Mucosa of descending colon (tissue), 3 donors: ENCODE measurements around the gene DERA. TPM values are rescaled to one million over a fixed set of nuclear protein-coding genes. Genes with fewer than 3 reads are reported as not detected.
A peak's percentile ranks its signal among the peaks of the same experiment; 100 is the strongest.

Experiments used
- ATAC-seq: fragments of 200-7000 bp; cut with Tn5 transposase; one replicate; pipeline ENCODE4 v1.9.1; 2020; ENCODE audit warnings: mild to moderate bottlenecking, moderate library complexity
- DNase-seq, 3 donors: peaks; one replicate each; pipeline ENCODE4 v3.0.0-alpha.2; 2020
- H3K36me3 ChIP-seq: fragments of 200-600 bp; one replicate; pipeline ENCODE4 v1.8.0; 2021; ENCODE audit warnings: low read depth, mild to moderate bottlenecking
- H3K4me1 ChIP-seq: fragments of 200-600 bp; one replicate; pipeline ENCODE4 v1.8.0; 2021; ENCODE audit warnings: low read depth, mild to moderate bottlenecking
- H3K4me3 ChIP-seq: fragments of 200-600 bp; one replicate; pipeline ENCODE4 v1.8.0; 2021; ENCODE audit warnings: mild to moderate bottlenecking
- H3K9me3 ChIP-seq: fragments of 200-600 bp; one replicate; pipeline ENCODE4 v1.8.0; 2021; ENCODE audit warnings: mild to moderate bottlenecking
- CTCF ChIP-seq: fragments of 200-600 bp; IDR thresholded peaks from one replicate; pipeline ENCODE4 v1.8.0; 2022; ENCODE audit warnings: antibody characterized with exemption, mild to moderate bottlenecking
- intact Hi-C, 2 donors: fragments of 100-400 bp; cut with DNase I in 1 of 2; cut with micrococcal nuclease in 1 of 2; formaldehyde crosslinking; loops; one replicate each; pipeline versions ENCODE4 v1.11.0 to v1.11.1; 2022; cut with DNase I, micrococcal nuclease
- total RNA-seq, 3 donors: library from RNA; stranded (reverse); fragmentation: NEBNext Ultra II Directional in 2 of 3; extraction: Animal tissue kit (Norgen Biotek cat#: 25700) in 2 of 3; gene quantifications; one replicate each; pipeline versions ENCODE4 v1.2.1 to v1.2.4, GENCODE V29; 2021 to 2023
- donor health status: DM: no; HTN: no; CAD: no; lungs with moderate emphysema.
- donor health status: DM: no; HTN: no; CAD: no.
- donor health status: DM: no; HTN: yes; CAD: no.

The DERA gene
- total RNA-seq, 3 donors from 2014 or later, result 53.1 to 77.3 (median 74.3) TPM

DNA sequence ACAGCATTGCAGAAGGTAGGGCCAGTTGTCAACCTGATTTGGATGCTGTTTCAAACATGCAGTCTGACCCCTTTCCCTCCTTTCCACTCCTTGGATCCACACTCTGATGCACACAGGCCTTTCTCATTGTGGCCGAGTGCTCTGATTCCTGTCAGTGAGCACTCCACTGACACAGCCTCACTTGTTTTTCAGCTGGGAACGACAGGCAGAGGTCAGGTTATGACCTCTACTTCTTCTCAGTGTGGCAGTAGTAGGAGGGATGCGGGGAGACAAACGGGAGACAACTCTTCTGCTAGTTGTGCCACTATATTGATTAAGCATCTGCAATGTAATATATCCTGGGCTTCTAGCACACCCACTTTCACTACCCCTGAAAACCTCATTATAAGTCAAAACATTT lies 61.8 kb downstream of the DERA start:
- TF ChIP-seq CTCF, result no peak
- ATAC-seq, result no peak

GRCh38 chr12:15977999-15978951 lies 67.1 kb downstream of the DERA start:
- ATAC-seq, result peak; percentile 68
- H3K4me1 ChIP-seq, result peaks cover 14% of the 10 kb centered on the region
- H3K4me3 ChIP-seq, result no peak overlapping the region
- H3K9me3 ChIP-seq, result no peaks in the 10 kb centered on the region
- no peaks in the 10 kb centered on the region for H3K36me3 ChIP-seq
- intact Hi-C loops, result no loop called here
- DNase-seq, result no peak
- TF ChIP-seq CTCF, result no peak

More for the DNA sequence above, 61.8 kb downstream of the DERA start:
- H3K36me3 ChIP-seq, result no peaks in the 10 kb centered on the region
- no peaks in the 10 kb centered on the region for H3K4me1 ChIP-seq
- no peak for DNase-seq
- intact Hi-C loops, result no loop called here
- H3K9me3 ChIP-seq, result no peaks in the 10 kb centered on the region
- no peak overlapping the region for H3K4me3 ChIP-seq

GRCh38 chr12:15979096-15980092 lies 68.3 kb downstream of the DERA start:
- TF ChIP-seq CTCF, result no peak
- DNase-seq, result peak in 2 of 3 donors; percentile 22 to 44
- Histone ChIP-seq H3K9me3 (no peaks in the 10 kb centered on the region), H3K36me3 (no peaks in the 10 kb centered on the region), H3K4me3 (no peak overlapping the region), H3K4me1 (peaks cover 14% of the 10 kb centered on the region)
- intact Hi-C loops, result no loop called here
- ATAC-seq, result peak; percentile 89

DNA sequence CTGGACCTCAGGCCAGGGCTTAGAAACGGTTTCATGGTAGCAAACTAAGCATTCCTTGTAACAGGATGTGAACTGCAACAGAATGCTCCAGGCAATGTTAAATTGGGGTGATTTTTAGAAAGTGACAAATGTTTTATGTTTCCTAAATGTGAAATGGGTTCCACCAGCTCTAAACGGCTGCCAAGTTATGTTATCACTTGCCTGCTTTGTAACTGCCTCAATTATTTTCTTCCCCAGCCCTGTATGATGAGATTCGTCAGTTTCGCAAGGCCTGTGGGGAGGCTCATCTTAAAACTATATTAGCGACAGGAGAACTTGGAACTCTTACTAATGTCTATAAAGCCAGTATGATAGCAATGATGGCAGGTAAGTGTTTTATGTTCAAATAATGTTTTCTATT lies 70.9 kb downstream of the DERA start:
- intact Hi-C loops, result no loop called here
- Histone ChIP-seq H3K4me3 (no peak overlapping the region), H3K36me3 (no peaks in the 10 kb centered on the region), H3K4me1 (peaks cover 14% of the 10 kb centered on the region), H3K9me3 (no peaks in the 10 kb centered on the region)
- DNase-seq (no peak), ATAC-seq (no peak)
- no peak for TF ChIP-seq CTCF

DNA sequence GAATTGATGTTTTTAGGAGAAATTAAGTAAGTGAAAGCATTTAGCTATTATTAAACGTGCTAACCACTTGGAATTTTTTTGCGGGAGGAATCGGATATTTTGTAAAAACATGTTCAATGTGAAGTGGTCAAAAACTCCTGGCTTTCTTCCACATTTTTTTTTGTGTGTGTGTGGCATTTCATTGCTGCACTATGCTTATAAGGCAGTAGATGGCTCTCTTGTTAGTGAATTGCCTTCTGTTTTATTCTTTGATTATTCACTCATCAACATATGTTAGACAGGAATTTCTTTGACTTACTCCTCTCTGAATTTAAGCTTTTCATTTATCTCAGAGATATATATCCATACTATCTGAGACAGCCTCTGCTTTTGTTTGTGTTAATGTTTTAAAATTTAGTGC lies 71.3 kb downstream of the DERA start:
- intact Hi-C loops, result no loop called here
- no peak for ATAC-seq
- no peaks in the 10 kb centered on the region for H3K9me3 ChIP-seq
- H3K4me1 ChIP-seq, result peaks cover 14% of the 10 kb centered on the region
- H3K4me3 ChIP-seq, result no peak overlapping the region
- no peaks in the 10 kb centered on the region for H3K36me3 ChIP-seq
- no peak for DNase-seq
- no peak for TF ChIP-seq CTCF
